ENCODE data around the gene SLC11A1.

SLC11A1 gene

DNA sequence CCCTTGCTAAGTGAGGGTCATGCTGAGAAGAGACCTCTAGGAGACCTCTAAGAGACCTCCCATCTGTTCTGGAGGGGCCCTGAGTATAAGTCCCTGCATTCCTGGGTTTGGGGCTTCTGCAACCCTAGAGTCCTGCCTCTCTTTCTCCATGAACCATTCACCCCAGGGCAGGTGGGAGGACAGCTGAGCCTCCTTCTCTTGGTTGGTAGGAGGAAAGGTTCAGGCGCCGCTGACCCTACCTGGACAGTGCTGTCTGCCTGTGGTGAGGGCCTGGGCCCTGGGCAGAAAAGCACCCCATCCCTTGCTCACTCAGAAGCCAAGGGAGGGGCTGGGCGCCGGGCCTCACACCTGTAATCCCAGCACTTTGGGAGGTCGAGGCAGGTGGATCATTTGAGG is 36.2 kb downstream of the SLC11A1 start:
- no peak overlapping the region for H3K4me3 ChIP-seq (ENCODE audit: low read depth in 1 of 2, low read length in 2 of 2)
- no peaks in the 10 kb centered on the region for H3K27me3 ChIP-seq (ENCODE audit: low read depth, low read length)
- no peak overlapping the region for H3K27ac ChIP-seq (ENCODE audit: low read length)
- no peaks in the 10 kb centered on the region for H3K9me3 ChIP-seq (ENCODE audit: control insufficient read depth in 1 of 2, low read length in 2 of 2)
- H3K4me1 ChIP-seq (ENCODE audit: control insufficient read depth in 1 of 2, insufficient read depth in 2 of 2, low read length in 2 of 2) = no peaks in the 10 kb centered on the region
- no peaks in the 10 kb centered on the region for H3K36me3 ChIP-seq (ENCODE audit: control insufficient read depth in 1 of 2, insufficient read depth in 2 of 2, low read length in 2 of 2)

GRCh38 chr2:218418717-218419458 is 36.8 kb downstream of the SLC11A1 start, which contains the start of gene VIL1:
VIL1 (plus strand) TSS chr2:218419123; CDS start chr2:218423779, 4,656 bp downstream.
- H3K27me3 ChIP-seq (ENCODE audit: low read depth, low read length) = no peaks in the 10 kb centered on the region
- H3K4me3 ChIP-seq (ENCODE audit: low read depth in 1 of 2, low read length in 2 of 2) = peak within 1 kb of the TSS in 1 of 2 donors; percentile 33

GRCh38 chr2:218419630-218420216 is 37.6 kb downstream of the SLC11A1 start:
- peak overlapping the region; percentile 77 for H3K27ac ChIP-seq (ENCODE audit: low read length)

More at GRCh38 chr2:218418717-218419458, 36.8 kb downstream of the SLC11A1 start, which contains the start of gene VIL1:
- no peaks in the 10 kb centered on the region for H3K36me3 ChIP-seq (ENCODE audit: control insufficient read depth in 1 of 2, insufficient read depth in 2 of 2, low read length in 2 of 2)
- H3K9me3 ChIP-seq (ENCODE audit: control insufficient read depth in 1 of 2, low read length in 2 of 2) = no peaks in the 10 kb centered on the region
- no peaks in the 10 kb centered on the region for H3K4me1 ChIP-seq (ENCODE audit: control insufficient read depth in 1 of 2, insufficient read depth in 2 of 2, low read length in 2 of 2)
- H3K27ac ChIP-seq (ENCODE audit: low read length) = peak within 1 kb of the TSS; percentile 77

GRCh38 chr2:218421027-218421426 is 39.0 kb downstream of the SLC11A1 start:
- Histone ChIP-seq H3K4me3 (ENCODE audit: low read depth in 1 of 2, low read length in 2 of 2) (no peak overlapping the region), H3K4me1 (ENCODE audit: control insufficient read depth in 1 of 2, insufficient read depth in 2 of 2, low read length in 2 of 2) (no peaks in the 10 kb centered on the region)

More at GRCh38 chr2:218419630-218420216, 37.6 kb downstream of the SLC11A1 start:
- no peaks in the 10 kb centered on the region for H3K4me1 ChIP-seq (ENCODE audit: control insufficient read depth in 1 of 2, insufficient read depth in 2 of 2, low read length in 2 of 2)
- peak overlapping the region in 1 of 2 donors; percentile 33 for H3K4me3 ChIP-seq (ENCODE audit: low read depth in 1 of 2, low read length in 2 of 2)
- H3K36me3 ChIP-seq (ENCODE audit: control insufficient read depth in 1 of 2, insufficient read depth in 2 of 2, low read length in 2 of 2) = no peaks in the 10 kb centered on the region
- H3K27me3 ChIP-seq (ENCODE audit: low read depth, low read length) = no peaks in the 10 kb centered on the region
- H3K9me3 ChIP-seq (ENCODE audit: control insufficient read depth in 1 of 2, low read length in 2 of 2) = no peaks in the 10 kb centered on the region

DNA sequence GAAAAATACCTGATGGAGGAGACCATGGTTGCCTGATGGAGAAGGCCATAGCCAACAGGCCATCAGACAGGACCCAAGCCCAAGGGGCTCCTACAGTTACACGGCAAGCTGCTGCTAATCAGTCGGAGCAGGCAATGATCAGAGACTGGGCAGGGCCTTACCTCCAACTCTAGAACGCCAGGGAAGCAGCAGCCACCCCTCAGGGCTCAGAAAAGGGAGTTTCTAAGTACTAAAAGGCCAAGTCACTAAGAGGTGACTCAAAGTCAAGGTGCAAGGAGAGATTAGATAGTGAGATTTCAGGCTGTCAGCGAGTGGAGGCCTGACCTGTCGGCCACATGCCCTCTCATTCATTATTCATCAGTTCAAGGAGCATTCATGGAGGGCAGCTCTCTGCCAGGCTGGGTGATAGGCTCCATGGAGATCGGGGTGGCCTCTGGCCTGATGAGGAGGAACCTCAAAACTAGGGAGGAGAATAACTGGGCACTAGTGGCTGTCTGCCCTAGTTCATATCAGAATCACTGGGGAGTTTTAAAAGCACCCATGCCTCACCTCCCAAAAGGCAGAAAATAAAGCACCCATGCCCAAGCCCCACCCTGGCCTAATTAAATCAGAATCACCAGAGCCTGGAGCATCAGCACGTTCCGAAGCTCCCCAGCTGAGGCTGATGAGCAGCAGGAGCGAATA is 40.5 kb downstream of the SLC11A1 start:
- H3K9me3 ChIP-seq (ENCODE audit: control insufficient read depth in 1 of 2, low read length in 2 of 2) = no peaks in the 10 kb centered on the region
- H3K4me3 ChIP-seq (ENCODE audit: low read depth in 1 of 2, low read length in 2 of 2) = no peak overlapping the region
- no peaks in the 10 kb centered on the region for H3K4me1 ChIP-seq (ENCODE audit: control insufficient read depth in 1 of 2, insufficient read depth in 2 of 2, low read length in 2 of 2)
- no peaks in the 10 kb centered on the region for H3K27me3 ChIP-seq (ENCODE audit: low read depth, low read length)
- no peaks in the 10 kb centered on the region for H3K36me3 ChIP-seq (ENCODE audit: control insufficient read depth in 1 of 2, insufficient read depth in 2 of 2, low read length in 2 of 2)
- no peak overlapping the region for H3K27ac ChIP-seq (ENCODE audit: low read length)

More at GRCh38 chr2:218421027-218421426, 39.0 kb downstream of the SLC11A1 start:
- no peaks in the 10 kb centered on the region for H3K36me3 ChIP-seq (ENCODE audit: control insufficient read depth in 1 of 2, insufficient read depth in 2 of 2, low read length in 2 of 2)
- no peaks in the 10 kb centered on the region for H3K9me3 ChIP-seq (ENCODE audit: control insufficient read depth in 1 of 2, low read length in 2 of 2)
- no peaks in the 10 kb centered on the region for H3K27me3 ChIP-seq (ENCODE audit: low read depth, low read length)
- H3K27ac ChIP-seq (ENCODE audit: low read length) = peak overlapping the region; percentile 67

- Histone ChIP-seq H3K9me3 (ENCODE audit: control insufficient read depth in 1 of 2, low read length in 2 of 2) (no peaks in the 10 kb centered on the region), H3K4me1 (ENCODE audit: control insufficient read depth in 1 of 2, insufficient read depth in 2 of 2, low read length in 2 of 2) (no peaks in the 10 kb centered on the region), H3K27ac (ENCODE audit: low read length) (no peak overlapping the region), H3K4me3 (ENCODE audit: low read depth in 1 of 2, low read length in 2 of 2) (no peak overlapping the region), H3K27me3 (ENCODE audit: low read depth, low read length) (no peaks in the 10 kb centered on the region), H3K36me3 (ENCODE audit: control insufficient read depth in 1 of 2, insufficient read depth in 2 of 2, low read length in 2 of 2) (no peaks in the 10 kb centered on the region)
Measured at GRCh38 chr2:218423584-218423983, 41.5 kb downstream of the SLC11A1 start.

- no peak overlapping the region for H3K27ac ChIP-seq (ENCODE audit: low read length)
Measured at GRCh38 chr2:218425531-218425930, 43.5 kb downstream of the SLC11A1 start.

DNA sequence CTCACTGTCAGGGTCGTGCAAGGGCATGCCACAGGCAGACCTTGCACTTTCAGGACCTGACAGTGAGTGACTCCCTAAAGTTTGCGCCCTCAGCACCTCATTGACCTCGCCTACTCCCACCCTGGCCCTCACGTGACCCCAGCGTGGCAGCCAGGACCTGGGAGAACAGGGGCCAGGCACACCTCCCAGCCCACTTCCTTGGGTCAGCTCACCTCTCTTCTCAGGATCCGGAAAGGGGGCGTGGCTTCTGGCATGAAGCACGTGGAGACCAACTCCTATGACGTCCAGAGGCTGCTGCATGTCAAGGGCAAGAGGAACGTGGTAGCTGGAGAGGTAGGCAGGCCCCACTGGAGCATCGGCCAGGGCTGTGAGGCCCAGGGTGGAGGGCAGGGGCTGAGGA is 45.7 kb downstream of the SLC11A1 start:
- H3K27ac ChIP-seq (ENCODE audit: low read length) = no peak overlapping the region

More at GRCh38 chr2:218425531-218425930, 43.5 kb downstream of the SLC11A1 start:
- H3K27me3 ChIP-seq (ENCODE audit: low read depth, low read length) = no peaks in the 10 kb centered on the region
- H3K4me1 ChIP-seq (ENCODE audit: control insufficient read depth in 1 of 2, insufficient read depth in 2 of 2, low read length in 2 of 2) = no peaks in the 10 kb centered on the region
- no peaks in the 10 kb centered on the region for H3K36me3 ChIP-seq (ENCODE audit: control insufficient read depth in 1 of 2, insufficient read depth in 2 of 2, low read length in 2 of 2)
- no peaks in the 10 kb centered on the region for H3K9me3 ChIP-seq (ENCODE audit: control insufficient read depth in 1 of 2, low read length in 2 of 2)
- H3K4me3 ChIP-seq (ENCODE audit: low read depth in 1 of 2, low read length in 2 of 2) = no peak overlapping the region

DNA sequence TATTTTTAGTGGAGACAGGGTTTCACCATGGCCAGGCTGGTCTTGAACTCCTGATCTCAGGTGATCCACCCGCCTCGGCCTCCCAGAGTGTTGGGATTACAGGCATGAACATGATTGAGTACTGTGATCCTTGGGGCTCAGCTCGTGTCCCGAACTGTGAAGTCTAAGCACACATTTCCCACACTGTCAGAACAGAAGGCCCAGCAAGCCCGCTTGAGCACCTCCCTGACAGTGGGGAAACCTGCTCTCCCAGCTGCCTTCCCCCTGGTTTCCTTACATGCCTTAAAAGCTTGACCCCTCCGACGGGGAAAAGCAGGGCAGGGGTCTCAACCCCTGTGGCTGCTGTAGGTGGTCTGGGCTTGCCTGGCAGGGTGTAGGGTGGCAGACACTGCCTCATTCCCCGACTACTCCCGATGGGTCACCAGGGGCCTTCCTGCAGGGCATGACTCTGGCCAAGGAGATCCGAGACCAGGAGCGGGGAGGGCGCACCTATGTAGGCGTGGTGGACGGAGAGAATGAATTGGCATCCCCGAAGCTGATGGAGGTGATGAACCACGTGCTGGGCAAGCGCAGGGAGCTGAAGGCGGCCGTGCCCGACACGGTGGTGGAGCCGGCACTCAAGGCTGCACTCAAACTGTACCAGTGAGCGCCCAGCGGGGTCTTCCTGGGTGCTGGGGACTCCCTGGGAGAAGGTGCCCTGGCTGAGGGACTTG is 46.9 kb downstream of the SLC11A1 start:
- H3K36me3 ChIP-seq (ENCODE audit: control insufficient read depth in 1 of 2, insufficient read depth in 2 of 2, low read length in 2 of 2) = no peaks in the 10 kb centered on the region

More for the DNA sequence above, 45.7 kb downstream of the SLC11A1 start:
- Histone ChIP-seq H3K36me3 (ENCODE audit: control insufficient read depth in 1 of 2, insufficient read depth in 2 of 2, low read length in 2 of 2) (no peaks in the 10 kb centered on the region), H3K4me1 (ENCODE audit: control insufficient read depth in 1 of 2, insufficient read depth in 2 of 2, low read length in 2 of 2) (no peaks in the 10 kb centered on the region), H3K4me3 (ENCODE audit: low read depth in 1 of 2, low read length in 2 of 2) (no peak overlapping the region), H3K9me3 (ENCODE audit: control insufficient read depth in 1 of 2, low read length in 2 of 2) (no peaks in the 10 kb centered on the region), H3K27me3 (ENCODE audit: low read depth, low read length) (no peaks in the 10 kb centered on the region)

GRCh38 chr2:218429911-218430692 is 48.0 kb downstream of the SLC11A1 start:
- Histone ChIP-seq H3K9me3 (ENCODE audit: control insufficient read depth in 1 of 2, low read length in 2 of 2) (no peaks in the 10 kb centered on the region), H3K36me3 (ENCODE audit: control insufficient read depth in 1 of 2, insufficient read depth in 2 of 2, low read length in 2 of 2) (no peaks in the 10 kb centered on the region), H3K4me1 (ENCODE audit: control insufficient read depth in 1 of 2, insufficient read depth in 2 of 2, low read length in 2 of 2) (no peaks in the 10 kb centered on the region), H3K27me3 (ENCODE audit: low read depth, low read length) (no peaks in the 10 kb centered on the region), H3K27ac (ENCODE audit: low read length) (no peak overlapping the region), H3K4me3 (ENCODE audit: low read depth in 1 of 2, low read length in 2 of 2) (no peak overlapping the region)

More for the DNA sequence above, 46.9 kb downstream of the SLC11A1 start:
- no peak overlapping the region for H3K4me3 ChIP-seq (ENCODE audit: low read depth in 1 of 2, low read length in 2 of 2)
- H3K9me3 ChIP-seq (ENCODE audit: control insufficient read depth in 1 of 2, low read length in 2 of 2) = no peaks in the 10 kb centered on the region
- no peaks in the 10 kb centered on the region for H3K4me1 ChIP-seq (ENCODE audit: control insufficient read depth in 1 of 2, insufficient read depth in 2 of 2, low read length in 2 of 2)
- no peaks in the 10 kb centered on the region for H3K27me3 ChIP-seq (ENCODE audit: low read depth, low read length)
- H3K27ac ChIP-seq (ENCODE audit: low read length) = no peak overlapping the region

Data from muscle layer of duodenum (tissue), 2 donors.